ENCODE results near the gene KRTAP5-7. TPM values are rescaled to one million over a fixed set of nuclear protein-coding genes. Genes with fewer than 3 reads are reported as not detected.

Gene KRTAP5-7
- total and polyA plus RNA-seq, 2 of the 8 experiments (the other 6 are each of a cell fraction or from before 2014, with no cell fraction given): not detected

- Histone ChIP-seq H2BK15ac (ENCODE audit: low read length) (no peak overlapping the region), H3K9ac (replicated peaks in 1 of 4; ENCODE audit: extremely low read depth in 1 of 4, low read depth in 3 of 4, low read length in 3 of 4) (no peak overlapping the region), H2BK20ac (ENCODE audit: low read length) (no peak overlapping the region), H3K56ac (replicated peaks; ENCODE audit: insufficient read length, low read depth, low read length) (no peak overlapping the region), H2BK12ac (ENCODE audit: low read depth, low read length) (no peak overlapping the region), H4K91ac (replicated peaks; ENCODE audit: insufficient read length, low read length) (no peak overlapping the region), H4K5ac (ENCODE audit: insufficient read length, low read depth, low read length) (no peak overlapping the region), H3K27me3 (replicated peaks in 1 of 4; ENCODE audit: control insufficient read depth in 3 of 4, extremely low read depth in 1 of 4, insufficient read depth in 3 of 4, low read length in 3 of 4) (no peaks in the 10 kb centered on the region), H4K8ac (ENCODE audit: extremely low read depth, insufficient read depth, low read length) (no peak overlapping the region), H2BK120ac (replicated peaks; ENCODE audit: low read depth, low read length) (no peak overlapping the region), H3K27ac (ENCODE audit: low read depth, low read length) (no peak overlapping the region), H4K20me1 (replicated peaks in 1 of 2; ENCODE audit: control insufficient read depth in 1 of 2, insufficient read depth in 2 of 2, low read length in 2 of 2) (peaks cover 7 to 16% of the 10 kb centered on the region in 2 experiments), H3K14ac (ENCODE audit: insufficient read length) (no peak overlapping the region), H3K23me2 (ENCODE audit: low read depth, low read length) (peaks cover 4% of the 10 kb centered on the region; the same call in 1 of the 2 replicates), H3K4me1 (replicated peaks in 1 of 4; ENCODE audit: control insufficient read depth in 3 of 4, insufficient read depth in 4 of 4, low read length in 3 of 4) (peaks cover 0 to 7% (median 4%) of the 10 kb centered on the region in 4 experiments; a peak in 6 of 7 replicates), H2BK5ac (ENCODE audit: low read depth, low read length) (no peak overlapping the region), H3K4me2 (ENCODE audit: insufficient read depth in 1 of 2, low read depth in 2 of 2, low read length in 2 of 2) (no peak overlapping the region), H3K23ac (ENCODE audit: insufficient read length) (no peak overlapping the region), H3K79me2 (ENCODE audit: control insufficient read depth in 1 of 2, insufficient read depth in 2 of 2, low read length in 2 of 2) (no peaks in the 10 kb centered on the region), H3K36me3 (ENCODE audit: control insufficient read depth in 2 of 4, insufficient read depth in 4 of 4, low read length in 3 of 4) (peaks cover 8 to 25% (median 23%) of the 10 kb centered on the region in 4 experiments; a peak in 7 of 8 replicates), H2AK5ac (ENCODE audit: low read depth, low read length) (no peak overlapping the region), H2AFZ (ENCODE audit: low read length) (no peak overlapping the region), H3K79me1 (ENCODE audit: low read depth, low read length) (no peaks in the 10 kb centered on the region), H3K4me3 (ENCODE audit: extremely low read depth in 1 of 4, insufficient read depth in 2 of 4, low read depth in 3 of 4, low read length in 4 of 4) (no peak overlapping the region), H3K4ac (replicated peaks; ENCODE audit: insufficient read length, low read depth, low read length) (no peak overlapping the region), H3K9me3 (ENCODE audit: insufficient read depth in 2 of 2, low read depth in 1 of 2, low read length in 1 of 2) (no peaks in the 10 kb centered on the region), H3K18ac (ENCODE audit: extremely low read depth, low read length) (no peak overlapping the region)
- CTCF ChIA-PET (ENCODE audit: partially characterized antibody): no interaction called here
- no peak for FAIRE-seq
- DNase-seq (ENCODE audit: low read depth in 1 of 2, low spot score in 2 of 2): no peak
- POLR2A ChIA-PET (ENCODE audit: partially characterized antibody): no interaction called here
- WGBS, 2 experiments (ENCODE audit: extremely low coverage in 1 of 2, insufficient coverage in 1 of 2, insufficient read length in 1 of 2, insufficient replicate concordance in 2 of 2, low coverage in 1 of 2, low lambda C conversion rate in 2 of 2, missing lambda C conversion rate in 1 of 2): 97% methylated on average over 6 of the region's 18 CpGs; no CpG with 5 or more reads in 1 of the 2 experiments
- TF ChIP-seq JUND (IDR thresholded peaks at IDR 0.05; ENCODE audit: low read length): no peak
Observed at GRCh38 chr11:71482216-71482615, 44.9 kb upstream of the KRTAP5-7 start.
